ENCODE data around the gene CMTM2. TPM values are rescaled to one million over a fixed set of nuclear protein-coding genes. Genes with fewer than 3 reads are reported as not detected.

CMTM2 gene
- total and polyA plus RNA-seq, 2 donors (not counting 1 experiment from before 2014, with no cell fraction given) = not detected

GRCh38 chr16:66605979-66606751, 26.9 kb downstream of the CMTM2 start:
- Mint-ChIP-seq H3K4me1 (peaks cover 38% of the 10 kb centered on the region), H3K27ac (peak overlapping the region; percentile 68), H3K27me3 (peaks cover 25% of the 10 kb centered on the region), H3K9me3 (ENCODE audit: insufficient read depth) (no peaks in the 10 kb centered on the region), H3K4me3 (peak overlapping the region; percentile 82)
- ATAC-seq (ENCODE audit: low read depth) (peak; percentile 46), DNase-seq (peak; percentile 55)
- Histone ChIP-seq H3K4me1 (ENCODE audit: control insufficient read depth in 2 of 2, insufficient read depth in 2 of 2, low read length in 2 of 2) (peaks cover 39 to 47% of the 10 kb centered on the region in 2 donors), H2AFZ (ENCODE audit: insufficient read depth, low read depth, low read length, poor library complexity, severe bottlenecking) (no peak overlapping the region), H3K4me3 (ENCODE audit: control extremely low read depth in 1 of 5, extremely low read depth in 1 of 5, insufficient read depth in 1 of 5, low read depth in 2 of 5, low read length in 4 of 5) (peak overlapping the region in 3 of 5 experiments; percentile 62 to 75 (median 63)), H3K9ac (ENCODE audit: low read length) (peak overlapping the region; percentile 70), H4K20me1 (ENCODE audit: control insufficient read depth, insufficient read depth, low read length, poor library complexity, severe bottlenecking) (peaks cover 36% of the 10 kb centered on the region), H3K9me3 (ENCODE audit: control extremely low read depth in 1 of 3, control insufficient read depth in 2 of 3, insufficient read depth in 1 of 3, low read length in 2 of 3) (peaks cover 0 to 14% (median 8%) of the 10 kb centered on the region in 3 donors), H3K79me2 (ENCODE audit: control insufficient read depth, insufficient read depth, low read length) (no peaks in the 10 kb centered on the region), H3K36me3 (replicated peaks in 1 of 2; ENCODE audit: control extremely low read depth in 1 of 2, control insufficient read depth in 1 of 2, extremely low read depth in 1 of 2, insufficient read depth in 2 of 2, low read length in 1 of 2) (peaks cover 0 to 4% of the 10 kb centered on the region in 2 experiments), H3K27me3 (replicated peaks in 1 of 4; ENCODE audit: control extremely low read depth in 1 of 4, control insufficient read depth in 3 of 4, insufficient read depth in 4 of 4, low read length in 3 of 4) (peaks cover 0 to 42% (median 15%) of the 10 kb centered on the region in 4 experiments), H3K27ac (ENCODE audit: low read length in 2 of 2) (no peak overlapping the region), H3K4me2 (replicated peaks; ENCODE audit: low read depth, low read length, poor library complexity, severe bottlenecking) (peak overlapping the region; percentile 96)
- ChIA-PET CTCF (interaction anchor here (0.7 to 3.3 kb wide), 4 partner anchors 45 to 201 kb away, joined by 3 to 20 read pairs (median 10); no protein-coding TSS in a partner anchor), POLR2A (no interaction called here)
- intact Hi-C loops (cut with micrococcal nuclease) = loop anchor here (2.0 to 5.0 kb wide), 6 partner anchors 17 to 266 kb away; partner anchors contain the start of genes CMTM4 and DYNC1LI2
- 0% methylated on average over 3 of the region's 10 CpGs for WGBS (ENCODE audit: insufficient coverage)
- no peak for TF ChIP-seq CTCF (IDR thresholded peaks at IDR 0.05)
- TF ChIP-seq EZH2 (IDR thresholded peaks at IDR 0.05; ENCODE audit: borderline replicate concordance, insufficient read depth, low read depth, low read length, poor library complexity, severe bottlenecking) = no peak

Data from B cell (primary cell).